Measurements from ENCODE around the gene PRRT1. TPM values are rescaled to one million over a fixed set of nuclear protein-coding genes. Genes with fewer than 3 reads are reported as not detected.
A peak's percentile ranks its signal among the peaks of the same experiment; 100 is the strongest.

Gene PRRT1
- polyA plus RNA-seq, 2 of the 4 experiments (the other 2 are of a cell fraction): 0.19 to 0.63 TPM

DNA sequence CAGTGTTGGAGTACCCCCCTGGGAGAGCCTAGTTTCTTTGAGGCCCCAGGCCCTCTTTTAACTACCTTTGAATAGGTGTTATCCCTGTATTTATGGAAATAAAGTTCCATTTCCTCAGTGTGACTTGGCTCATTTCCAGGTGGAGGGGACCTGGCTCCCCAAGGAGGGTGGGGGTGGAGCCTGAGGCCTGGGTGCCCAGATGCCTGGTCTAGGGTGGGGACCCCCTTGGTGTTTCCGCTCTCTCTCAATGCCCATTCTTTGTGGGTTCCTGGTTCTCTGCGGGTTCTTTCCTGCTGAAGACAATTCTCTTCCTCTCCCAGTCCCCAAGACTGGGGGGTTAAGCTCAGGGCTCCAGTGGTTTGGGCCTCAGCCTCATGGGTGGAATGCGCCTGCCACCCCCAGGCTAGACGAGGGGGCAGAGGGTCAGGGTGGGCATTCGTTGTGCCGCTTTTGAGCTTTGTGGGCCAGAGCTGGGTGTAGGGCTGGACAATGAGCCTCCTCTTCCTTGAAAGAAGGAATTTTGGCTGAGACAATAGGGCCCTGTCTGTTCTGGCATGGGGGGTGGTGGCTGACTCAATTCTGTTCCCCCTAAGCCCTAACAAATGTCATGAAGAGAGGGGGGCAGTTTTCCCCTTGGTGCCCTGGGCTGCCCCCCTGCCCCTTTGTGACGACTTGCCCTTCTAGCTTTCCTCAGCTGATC lies 12.0 kb upstream of the PRRT1 start:
- ChIA-PET POLR2A (no interaction called here), CTCF (interaction anchor here (0.9 to 1.3 kb wide), 6 partner anchors 9 to 45 kb away, joined by 3 to 5 read pairs (median 3); no protein-coding TSS in a partner anchor)
- FAIRE-seq (no peak), ATAC-seq (no peak), DNase-seq (ENCODE audit: low read depth in 1 of 2, low spot score in 1 of 2) (no peak)
- H3K4me3 ChIP-seq: no peak overlapping the region
- H3K9me3 ChIP-seq: no peaks in the 10 kb centered on the region
- no peak overlapping the region for H3K27ac ChIP-seq
- 93% methylated on average over 3 of the region's 7 CpGs for WGBS (ENCODE audit: missing lambda C conversion rate)
- no peaks in the 10 kb centered on the region for H3K4me1 ChIP-seq
- no peak overlapping the region for H3K4me2 ChIP-seq
- no peak for TF ChIP-seq POLR2A (IDR thresholded peaks at IDR 0.05; ENCODE audit: low read length)
- no peak for TF ChIP-seq POLR2AphosphoS2 (conservative IDR thresholded peaks at IDR 0.05; ENCODE audit: low read length)
- TF ChIP-seq EHF (CRISPR knock-in tag; IDR thresholded peaks at IDR 0.05): no peak
- TF ChIP-seq FOSL2 (IDR thresholded peaks at IDR 0.05): no peak
- TF ChIP-seq FOSL2 (CRISPR knock-in tag; IDR thresholded peaks at IDR 0.05): no peak

DNA sequence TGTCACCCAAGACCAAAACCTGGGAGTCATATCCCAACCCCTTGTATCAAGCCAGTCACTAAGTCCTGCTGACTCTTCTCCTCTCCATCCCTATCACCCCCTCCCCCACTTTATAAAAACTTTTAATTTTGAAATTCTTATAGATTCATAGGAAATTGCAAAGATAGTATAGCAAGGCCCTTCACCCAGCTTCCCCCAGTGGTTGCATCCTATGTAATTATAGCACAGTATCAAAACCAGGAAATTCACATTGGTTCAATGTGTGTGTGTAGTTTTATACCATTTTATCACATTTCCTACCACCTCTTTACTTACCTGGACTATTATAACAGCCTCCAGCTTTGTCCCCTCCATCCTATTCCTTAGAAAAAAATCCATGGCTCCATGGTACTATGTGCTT lies 6.3 kb upstream of the PRRT1 start:
- DNase-seq (ENCODE audit: low read depth in 1 of 2, low spot score in 1 of 2) (no peak), FAIRE-seq (no peak), ATAC-seq (no peak)
- Histone ChIP-seq H3K4me3 (no peak overlapping the region), H3K4me2 (no peak overlapping the region), H3K4me1 (peaks cover 10% of the 10 kb centered on the region; the same call in 2 of the 3 replicates), H3K27ac (no peak overlapping the region), H3K9me3 (no peaks in the 10 kb centered on the region)
- POLR2A ChIA-PET: no interaction called here
- CTCF ChIA-PET: interaction anchor here (2.3 kb wide), 1 partner anchor 40 kb away, joined by 16 read pairs; no protein-coding TSS in a partner anchor
- TF ChIP-seq EP300 (IDR thresholded peaks at IDR 0.05) (no peak), TP53 (CRISPR knock-in tag; IDR thresholded peaks at IDR 0.05) (no peak), FOSB (CRISPR knock-in tag; IDR thresholded peaks at IDR 0.05) (no peak), HDAC2 (IDR thresholded peaks at IDR 0.05) (no peak), ZC3H11A (IDR thresholded peaks at IDR 0.05) (no peak), RAD21 (conservative IDR thresholded peaks at IDR 0.05 in 1 of 2, IDR thresholded peaks at IDR 0.05 in 1 of 2) (no peak), TFCP2L1 (CRISPR knock-in tag; IDR thresholded peaks at IDR 0.05) (no peak), POLR2A (IDR thresholded peaks at IDR 0.05; ENCODE audit: low read length) (no peak), JUNB (IDR thresholded peaks at IDR 0.05) (no peak), ZNF302 (CRISPR knock-in tag; IDR thresholded peaks at IDR 0.05) (no peak), CBX8 (IDR thresholded peaks at IDR 0.05) (no peak)
- TF ChIP-seq, protein P1, sequence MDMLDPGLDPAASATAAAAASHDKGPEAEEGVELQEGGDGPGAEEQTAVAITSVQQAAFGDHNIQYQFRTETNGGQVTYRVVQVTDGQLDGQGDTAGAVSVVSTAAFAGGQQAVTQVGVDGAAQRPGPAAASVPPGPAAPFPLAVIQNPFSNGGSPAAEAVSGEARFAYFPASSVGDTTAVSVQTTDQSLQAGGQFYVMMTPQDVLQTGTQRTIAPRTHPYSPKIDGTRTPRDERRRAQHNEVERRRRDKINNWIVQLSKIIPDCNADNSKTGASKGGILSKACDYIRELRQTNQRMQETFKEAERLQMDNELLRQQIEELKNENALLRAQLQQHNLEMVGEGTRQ (IDR thresholded peaks at IDR 0.05): no peak
- TF ChIP-seq, protein P2, sequence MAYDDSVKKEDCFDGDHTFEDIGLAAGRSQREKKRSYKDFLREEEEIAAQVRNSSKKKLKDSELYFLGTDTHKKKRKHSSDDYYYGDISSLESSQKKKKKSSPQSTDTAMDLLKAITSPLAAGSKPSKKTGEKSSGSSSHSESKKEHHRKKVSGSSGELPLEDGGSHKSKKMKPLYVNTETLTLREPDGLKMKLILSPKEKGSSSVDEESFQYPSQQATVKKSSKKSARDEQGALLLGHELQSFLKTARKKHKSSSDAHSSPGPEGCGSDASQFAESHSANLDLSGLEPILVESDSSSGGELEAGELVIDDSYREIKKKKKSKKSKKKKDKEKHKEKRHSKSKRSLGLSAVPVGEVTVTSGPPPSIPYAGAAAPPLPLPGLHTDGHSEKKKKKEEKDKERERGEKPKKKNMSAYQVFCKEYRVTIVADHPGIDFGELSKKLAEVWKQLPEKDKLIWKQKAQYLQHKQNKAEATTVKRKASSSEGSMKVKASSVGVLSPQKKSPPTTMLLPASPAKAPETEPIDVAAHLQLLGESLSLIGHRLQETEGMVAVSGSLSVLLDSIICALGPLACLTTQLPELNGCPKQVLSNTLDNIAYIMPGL (CRISPR knock-in tag; IDR thresholded peaks at IDR 0.05; ENCODE audit: borderline replicate concordance): no peak
- TF ChIP-seq, protein P3, sequence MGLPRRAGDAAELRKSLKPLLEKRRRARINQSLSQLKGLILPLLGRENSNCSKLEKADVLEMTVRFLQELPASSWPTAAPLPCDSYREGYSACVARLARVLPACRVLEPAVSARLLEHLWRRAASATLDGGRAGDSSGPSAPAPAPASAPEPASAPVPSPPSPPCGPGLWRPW (IDR thresholded peaks at IDR 0.05): no peak

DNA sequence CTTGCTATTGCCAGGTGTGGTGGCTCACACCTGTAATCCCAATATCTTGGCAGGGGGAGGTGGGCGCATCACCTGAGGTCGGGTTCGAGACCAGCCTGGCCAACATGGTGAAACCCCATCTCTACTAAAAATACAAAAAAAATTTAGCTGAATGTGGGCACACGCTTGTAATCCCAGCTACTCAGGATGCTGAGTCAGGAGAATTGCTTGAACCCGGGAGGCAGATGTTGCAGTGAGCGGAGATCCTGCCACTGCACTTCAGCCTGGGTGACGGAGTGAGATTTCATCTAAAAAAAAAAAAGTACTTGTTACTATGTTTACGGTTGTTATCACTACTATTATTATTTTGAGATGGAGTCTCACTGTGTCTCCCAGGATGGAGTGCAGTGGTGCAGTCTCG lies 5.2 kb upstream of the PRRT1 start:
- no peak for DNase-seq (ENCODE audit: low read depth in 1 of 2, low spot score in 1 of 2)
- FAIRE-seq: no peak
- ChIA-PET CTCF (interaction anchor here (2.3 kb wide), 1 partner anchor 39 kb away, joined by 16 read pairs; no protein-coding TSS in a partner anchor), POLR2A (no interaction called here)
- no peak for ATAC-seq
- no peak overlapping the region for H3K4me2 ChIP-seq
- TF ChIP-seq MAFK (IDR thresholded peaks at IDR 0.05; ENCODE audit: partially characterized antibody): peak; percentile 50
- TF ChIP-seq, protein P4, sequence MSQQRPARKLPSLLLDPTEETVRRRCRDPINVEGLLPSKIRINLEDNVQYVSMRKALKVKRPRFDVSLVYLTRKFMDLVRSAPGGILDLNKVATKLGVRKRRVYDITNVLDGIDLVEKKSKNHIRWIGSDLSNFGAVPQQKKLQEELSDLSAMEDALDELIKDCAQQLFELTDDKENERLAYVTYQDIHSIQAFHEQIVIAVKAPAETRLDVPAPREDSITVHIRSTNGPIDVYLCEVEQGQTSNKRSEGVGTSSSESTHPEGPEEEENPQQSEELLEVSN (IDR thresholded peaks at IDR 0.05; ENCODE audit: borderline replicate concordance, low read depth): no peak
- TF ChIP-seq, protein P5, sequence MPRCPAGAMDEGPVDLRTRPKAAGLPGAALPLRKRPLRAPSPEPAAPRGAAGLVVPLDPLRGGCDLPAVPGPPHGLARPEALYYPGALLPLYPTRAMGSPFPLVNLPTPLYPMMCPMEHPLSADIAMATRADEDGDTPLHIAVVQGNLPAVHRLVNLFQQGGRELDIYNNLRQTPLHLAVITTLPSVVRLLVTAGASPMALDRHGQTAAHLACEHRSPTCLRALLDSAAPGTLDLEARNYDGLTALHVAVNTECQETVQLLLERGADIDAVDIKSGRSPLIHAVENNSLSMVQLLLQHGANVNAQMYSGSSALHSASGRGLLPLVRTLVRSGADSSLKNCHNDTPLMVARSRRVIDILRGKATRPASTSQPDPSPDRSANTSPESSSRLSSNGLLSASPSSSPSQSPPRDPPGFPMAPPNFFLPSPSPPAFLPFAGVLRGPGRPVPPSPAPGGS (IDR thresholded peaks at IDR 0.05): no peak
- no peak for TF ChIP-seq ZSCAN20 (CRISPR knock-in tag; IDR thresholded peaks at IDR 0.05)
- TF ChIP-seq RAD21 (conservative IDR thresholded peaks at IDR 0.05 in 1 of 2, IDR thresholded peaks at IDR 0.05 in 1 of 2): no peak
- no peak for TF ChIP-seq ZC3H11A (IDR thresholded peaks at IDR 0.05)
- no peaks in the 10 kb centered on the region for H3K9me3 ChIP-seq
- H3K27ac ChIP-seq: no peak overlapping the region
- 91% methylated on average over 9 of the region's 9 CpGs for WGBS (ENCODE audit: missing lambda C conversion rate)
- no peak overlapping the region for H3K4me3 ChIP-seq
- peaks cover 14% of the 10 kb centered on the region; the same call in 2 of the 3 replicates for H3K4me1 ChIP-seq
